Panc1 (cell line): ENCODE measurements around the gene SF3A2.

ENCODE experiments used
- POLR2AphosphoS5 ChIP-seq: IDR thresholded peaks from 2 replicates; pipeline ENCODE4 v1.6.1; 2012; ENCODE audit warnings: mild to moderate bottlenecking, low read depth, low read length, moderate library complexity
- SIN3A ChIP-seq: IDR thresholded peaks from 2 replicates; pipeline ENCODE4 v1.6.1; 2012; ENCODE audit warnings: low read depth, mild to moderate bottlenecking, low read length, moderate library complexity, borderline replicate concordance; ENCODE audit not compliant: insufficient read depth
- TCF7L2 ChIP-seq: IDR thresholded peaks from 2 replicates; pipeline ENCODE4 v1.6.1; 2011; ENCODE audit warnings: mild to moderate bottlenecking, low read depth, low read length, inconsistent platforms
- TF ChIP-seq, protein P1 (sequence below): fragments of 450-650 bp; IDR thresholded peaks from 2 replicates; pipeline ENCODE4 v1.5.1; 2017; ENCODE audit warnings: mild to moderate bottlenecking
- TF ChIP-seq, protein P2 (sequence below), 2 experiments: IDR thresholded peaks; 2 replicates each; pipeline ENCODE4 v1.6.1; 2011 to 2012; ENCODE audit warnings: low read depth in 2 of 2, control low read depth in 1 of 2, low read length in 1 of 2, mild to moderate bottlenecking in 1 of 2, moderate library complexity in 1 of 2; ENCODE audit not compliant: insufficient read depth in 1 of 2

DNA sequence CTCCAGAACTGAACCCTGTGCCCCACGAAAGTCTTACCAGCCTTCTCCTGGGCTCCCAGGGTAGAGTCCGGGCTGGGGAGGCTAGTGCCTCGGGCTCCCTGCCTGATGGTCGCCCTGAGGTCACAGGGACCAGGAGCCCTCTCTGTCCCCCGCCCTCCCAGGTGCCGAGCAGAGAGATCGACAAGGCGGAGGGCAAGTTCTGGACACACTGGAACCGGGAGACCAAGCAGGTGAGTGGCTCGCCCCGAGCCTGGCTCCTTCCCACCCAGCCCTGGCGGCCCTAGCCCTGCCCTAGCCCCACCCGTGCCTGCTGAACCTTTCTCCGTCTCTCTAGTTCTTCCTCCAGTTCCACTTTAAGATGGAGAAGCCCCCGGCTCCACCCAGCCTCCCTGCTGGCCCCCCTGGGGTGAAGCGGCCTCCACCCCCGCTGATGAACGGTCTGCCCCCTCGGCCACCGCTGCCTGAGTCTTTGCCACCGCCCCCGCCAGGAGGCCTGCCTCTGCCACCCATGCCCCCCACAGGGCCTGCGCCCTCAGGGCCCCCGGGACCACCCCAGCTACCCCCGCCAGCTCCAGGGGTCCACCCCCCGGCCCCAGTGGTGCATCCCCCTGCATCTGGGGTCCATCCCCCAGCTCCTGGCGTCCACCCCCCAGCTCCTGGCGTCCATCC, 10.9 kb downstream of the SF3A2 start:
- TF ChIP-seq, protein P1, sequence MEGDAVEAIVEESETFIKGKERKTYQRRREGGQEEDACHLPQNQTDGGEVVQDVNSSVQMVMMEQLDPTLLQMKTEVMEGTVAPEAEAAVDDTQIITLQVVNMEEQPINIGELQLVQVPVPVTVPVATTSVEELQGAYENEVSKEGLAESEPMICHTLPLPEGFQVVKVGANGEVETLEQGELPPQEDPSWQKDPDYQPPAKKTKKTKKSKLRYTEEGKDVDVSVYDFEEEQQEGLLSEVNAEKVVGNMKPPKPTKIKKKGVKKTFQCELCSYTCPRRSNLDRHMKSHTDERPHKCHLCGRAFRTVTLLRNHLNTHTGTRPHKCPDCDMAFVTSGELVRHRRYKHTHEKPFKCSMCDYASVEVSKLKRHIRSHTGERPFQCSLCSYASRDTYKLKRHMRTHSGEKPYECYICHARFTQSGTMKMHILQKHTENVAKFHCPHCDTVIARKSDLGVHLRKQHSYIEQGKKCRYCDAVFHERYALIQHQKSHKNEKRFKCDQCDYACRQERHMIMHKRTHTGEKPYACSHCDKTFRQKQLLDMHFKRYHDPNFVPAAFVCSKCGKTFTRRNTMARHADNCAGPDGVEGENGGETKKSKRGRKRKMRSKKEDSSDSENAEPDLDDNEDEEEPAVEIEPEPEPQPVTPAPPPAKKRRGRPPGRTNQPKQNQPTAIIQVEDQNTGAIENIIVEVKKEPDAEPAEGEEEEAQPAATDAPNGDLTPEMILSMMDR: no peak
- TF ChIP-seq POLR2AphosphoS5 (no peak), SIN3A (no peak), TCF7L2 (no peak)
- TF ChIP-seq, protein P2, sequence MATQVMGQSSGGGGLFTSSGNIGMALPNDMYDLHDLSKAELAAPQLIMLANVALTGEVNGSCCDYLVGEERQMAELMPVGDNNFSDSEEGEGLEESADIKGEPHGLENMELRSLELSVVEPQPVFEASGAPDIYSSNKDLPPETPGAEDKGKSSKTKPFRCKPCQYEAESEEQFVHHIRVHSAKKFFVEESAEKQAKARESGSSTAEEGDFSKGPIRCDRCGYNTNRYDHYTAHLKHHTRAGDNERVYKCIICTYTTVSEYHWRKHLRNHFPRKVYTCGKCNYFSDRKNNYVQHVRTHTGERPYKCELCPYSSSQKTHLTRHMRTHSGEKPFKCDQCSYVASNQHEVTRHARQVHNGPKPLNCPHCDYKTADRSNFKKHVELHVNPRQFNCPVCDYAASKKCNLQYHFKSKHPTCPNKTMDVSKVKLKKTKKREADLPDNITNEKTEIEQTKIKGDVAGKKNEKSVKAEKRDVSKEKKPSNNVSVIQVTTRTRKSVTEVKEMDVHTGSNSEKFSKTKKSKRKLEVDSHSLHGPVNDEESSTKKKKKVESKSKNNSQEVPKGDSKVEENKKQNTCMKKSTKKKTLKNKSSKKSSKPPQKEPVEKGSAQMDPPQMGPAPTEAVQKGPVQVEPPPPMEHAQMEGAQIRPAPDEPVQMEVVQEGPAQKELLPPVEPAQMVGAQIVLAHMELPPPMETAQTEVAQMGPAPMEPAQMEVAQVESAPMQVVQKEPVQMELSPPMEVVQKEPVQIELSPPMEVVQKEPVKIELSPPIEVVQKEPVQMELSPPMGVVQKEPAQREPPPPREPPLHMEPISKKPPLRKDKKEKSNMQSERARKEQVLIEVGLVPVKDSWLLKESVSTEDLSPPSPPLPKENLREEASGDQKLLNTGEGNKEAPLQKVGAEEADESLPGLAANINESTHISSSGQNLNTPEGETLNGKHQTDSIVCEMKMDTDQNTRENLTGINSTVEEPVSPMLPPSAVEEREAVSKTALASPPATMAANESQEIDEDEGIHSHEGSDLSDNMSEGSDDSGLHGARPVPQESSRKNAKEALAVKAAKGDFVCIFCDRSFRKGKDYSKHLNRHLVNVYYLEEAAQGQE (IDR thresholded peaks at IDR 0.05; ENCODE audit: insufficient read depth in 1 of 2, low read depth in 2 of 2, low read length in 1 of 2): no peak
